Measurements from ENCODE around the gene TRNAU1AP. TPM values are rescaled to one million over a fixed set of nuclear protein-coding genes. Genes with fewer than 3 reads are reported as not detected.

The TRNAU1AP gene
- total and polyA plus RNA-seq, 2 of the 13 experiments (the other 11 are each of a cell fraction or from before 2014, with no cell fraction given): 29.0 to 42.9 TPM

DNA sequence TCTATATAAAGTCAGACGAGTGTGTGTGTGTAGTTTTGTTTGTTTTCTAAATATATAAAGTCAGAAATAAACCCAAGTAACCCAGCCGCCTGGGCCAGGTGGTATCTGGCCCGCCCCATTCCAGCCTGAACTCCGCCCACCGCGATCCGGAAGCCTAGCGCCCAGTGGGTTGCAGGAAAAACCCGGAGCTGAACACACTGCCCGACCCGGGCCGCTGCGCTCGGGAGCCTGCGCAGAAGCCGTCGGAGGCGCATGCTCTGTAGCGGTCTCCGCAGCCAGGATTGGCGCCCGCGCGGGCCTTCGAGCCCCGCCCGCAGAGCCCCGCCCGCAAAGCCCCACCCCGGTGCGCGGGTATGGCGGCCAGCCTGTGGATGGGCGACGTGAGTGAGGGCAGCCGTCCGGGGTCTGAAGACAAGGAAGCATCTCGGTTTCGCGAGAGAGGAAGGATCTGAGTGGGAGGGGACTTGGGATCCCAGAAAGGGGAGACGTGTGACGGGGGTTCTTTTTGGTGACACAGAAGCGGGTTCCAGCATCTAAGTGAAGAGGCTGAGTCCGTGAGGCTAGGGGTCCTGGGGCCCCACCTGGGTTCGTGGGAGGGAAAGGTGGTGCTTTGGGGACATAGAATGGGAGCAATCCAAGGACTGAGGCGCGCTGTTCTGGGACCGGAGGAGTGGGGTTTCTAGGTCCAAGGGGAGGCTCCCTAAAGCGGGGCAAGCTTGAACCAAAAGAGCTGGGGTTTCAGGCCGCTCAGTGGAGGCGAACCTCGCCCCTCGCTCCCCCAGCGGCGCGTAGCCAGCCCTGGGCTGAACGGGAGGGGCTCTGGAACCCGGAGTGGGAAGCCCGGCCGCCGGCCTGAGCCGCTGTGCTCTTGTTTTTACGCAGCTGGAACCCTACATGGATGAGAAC is at the start of gene TRNAU1AP (continued):
- TF ChIP-seq, protein P1, sequence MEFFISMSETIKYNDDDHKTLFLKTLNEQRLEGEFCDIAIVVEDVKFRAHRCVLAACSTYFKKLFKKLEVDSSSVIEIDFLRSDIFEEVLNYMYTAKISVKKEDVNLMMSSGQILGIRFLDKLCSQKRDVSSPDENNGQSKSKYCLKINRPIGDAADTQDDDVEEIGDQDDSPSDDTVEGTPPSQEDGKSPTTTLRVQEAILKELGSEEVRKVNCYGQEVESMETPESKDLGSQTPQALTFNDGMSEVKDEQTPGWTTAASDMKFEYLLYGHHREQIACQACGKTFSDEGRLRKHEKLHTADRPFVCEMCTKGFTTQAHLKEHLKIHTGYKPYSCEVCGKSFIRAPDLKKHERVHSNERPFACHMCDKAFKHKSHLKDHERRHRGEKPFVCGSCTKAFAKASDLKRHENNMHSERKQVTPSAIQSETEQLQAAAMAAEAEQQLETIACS (CRISPR knock-in tag; IDR thresholded peaks at IDR 0.05): no peak; the same call in 1 of the 2 replicates
- TF ChIP-seq, protein P2, sequence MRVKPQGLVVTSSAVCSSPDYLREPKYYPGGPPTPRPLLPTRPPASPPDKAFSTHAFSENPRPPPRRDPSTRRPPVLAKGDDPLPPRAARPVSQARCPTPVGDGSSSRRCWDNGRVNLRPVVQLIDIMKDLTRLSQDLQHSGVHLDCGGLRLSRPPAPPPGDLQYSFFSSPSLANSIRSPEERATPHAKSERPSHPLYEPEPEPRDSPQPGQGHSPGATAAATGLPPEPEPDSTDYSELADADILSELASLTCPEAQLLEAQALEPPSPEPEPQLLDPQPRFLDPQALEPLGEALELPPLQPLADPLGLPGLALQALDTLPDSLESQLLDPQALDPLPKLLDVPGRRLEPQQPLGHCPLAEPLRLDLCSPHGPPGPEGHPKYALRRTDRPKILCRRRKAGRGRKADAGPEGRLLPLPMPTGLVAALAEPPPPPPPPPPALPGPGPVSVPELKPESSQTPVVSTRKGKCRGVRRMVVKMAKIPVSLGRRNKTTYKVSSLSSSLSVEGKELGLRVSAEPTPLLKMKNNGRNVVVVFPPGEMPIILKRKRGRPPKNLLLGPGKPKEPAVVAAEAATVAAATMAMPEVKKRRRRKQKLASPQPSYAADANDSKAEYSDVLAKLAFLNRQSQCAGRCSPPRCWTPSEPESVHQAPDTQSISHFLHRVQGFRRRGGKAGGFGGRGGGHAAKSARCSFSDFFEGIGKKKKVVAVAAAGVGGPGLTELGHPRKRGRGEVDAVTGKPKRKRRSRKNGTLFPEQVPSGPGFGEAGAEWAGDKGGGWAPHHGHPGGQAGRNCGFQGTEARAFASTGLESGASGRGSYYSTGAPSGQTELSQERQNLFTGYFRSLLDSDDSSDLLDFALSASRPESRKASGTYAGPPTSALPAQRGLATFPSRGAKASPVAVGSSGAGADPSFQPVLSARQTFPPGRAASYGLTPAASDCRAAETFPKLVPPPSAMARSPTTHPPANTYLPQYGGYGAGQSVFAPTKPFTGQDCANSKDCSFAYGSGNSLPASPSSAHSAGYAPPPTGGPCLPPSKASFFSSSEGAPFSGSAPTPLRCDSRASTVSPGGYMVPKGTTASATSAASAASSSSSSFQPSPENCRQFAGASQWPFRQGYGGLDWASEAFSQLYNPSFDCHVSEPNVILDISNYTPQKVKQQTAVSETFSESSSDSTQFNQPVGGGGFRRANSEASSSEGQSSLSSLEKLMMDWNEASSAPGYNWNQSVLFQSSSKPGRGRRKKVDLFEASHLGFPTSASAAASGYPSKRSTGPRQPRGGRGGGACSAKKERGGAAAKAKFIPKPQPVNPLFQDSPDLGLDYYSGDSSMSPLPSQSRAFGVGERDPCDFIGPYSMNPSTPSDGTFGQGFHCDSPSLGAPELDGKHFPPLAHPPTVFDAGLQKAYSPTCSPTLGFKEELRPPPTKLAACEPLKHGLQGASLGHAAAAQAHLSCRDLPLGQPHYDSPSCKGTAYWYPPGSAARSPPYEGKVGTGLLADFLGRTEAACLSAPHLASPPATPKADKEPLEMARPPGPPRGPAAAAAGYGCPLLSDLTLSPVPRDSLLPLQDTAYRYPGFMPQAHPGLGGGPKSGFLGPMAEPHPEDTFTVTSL (CRISPR knock-in tag; IDR thresholded peaks at IDR 0.05; ENCODE audit: borderline replicate concordance): peak; percentile 55; the same call in 1 of the 2 replicates
- TF ChIP-seq BRCA1 (CRISPR knock-in tag; IDR thresholded peaks at IDR 0.05) (no peak), THAP11 (CRISPR knock-in tag; IDR thresholded peaks at IDR 0.05) (peak; percentile 91), KLF16 (CRISPR knock-in tag; IDR thresholded peaks at IDR 0.05) (peak in 1 of 2 experiments; percentile 93; a peak in 2 of 4 replicates), ZNF737 (CRISPR knock-in tag; IDR thresholded peaks at IDR 0.05; ENCODE audit: borderline replicate concordance) (no peak), DNMT3B (CRISPR knock-in tag; conservative IDR thresholded peaks at IDR 0.05) (0 out of 2 replicates have a peak, but pooled peaks have one; percentile 26), SRF (IDR thresholded peaks at IDR 0.05; ENCODE audit: low read depth, low read length) (0 out of 2 replicates have a peak, but pooled peaks have one; percentile 6), ZNF501 (CRISPR knock-in tag; IDR thresholded peaks at IDR 0.05) (peak; percentile 89), FLYWCH1 (CRISPR knock-in tag; IDR thresholded peaks at IDR 0.05) (no peak), POLR2G (IDR thresholded peaks at IDR 0.05; ENCODE audit: low read depth, low read length) (peak; percentile 95), ZNF234 (CRISPR knock-in tag; conservative IDR thresholded peaks at IDR 0.05) (no peak), AHR (CRISPR knock-in tag; IDR thresholded peaks at IDR 0.05) (no peak), RFXANK (CRISPR knock-in tag; IDR thresholded peaks at IDR 0.05) (peak; percentile 56; the same call in 1 of the 2 replicates), ZSCAN31 (CRISPR knock-in tag; IDR thresholded peaks at IDR 0.05; ENCODE audit: low read depth) (peak; percentile 87; the same call in 1 of the 2 replicates), ZNF577 (CRISPR knock-in tag; IDR thresholded peaks at IDR 0.05; ENCODE audit: borderline replicate concordance, low read depth) (no peak), TOPORS (CRISPR knock-in tag; IDR thresholded peaks at IDR 0.05) (0 out of 2 replicates have a peak, but pooled peaks have one; percentile 75), TSC22D2 (CRISPR knock-in tag; IDR thresholded peaks at IDR 0.05; ENCODE audit: borderline replicate concordance) (no peak; the same call in 1 of the 2 replicates)
